ENCODE measurements around the gene ABLIM3.

GRCh38 chr5:149300441-149300840 is 159.1 kb downstream of the ABLIM3 start:
- TF ChIP-seq CTCF (IDR thresholded peaks at IDR 0.05 in 2 of 3, conservative IDR thresholded peaks at IDR 0.05 in 1 of 3; ENCODE audit: insufficient read depth in 2 of 3, low read depth in 1 of 3, low read length in 3 of 3) = no peak
- TF ChIP-seq USF2 (CRISPR knock-in tag; IDR thresholded peaks at IDR 0.05) = no peak
- TF ChIP-seq ZBED1 (IDR thresholded peaks at IDR 0.05) = no peak
- no peak for TF ChIP-seq ZNF384 (IDR thresholded peaks at IDR 0.05; ENCODE audit: low read depth, low read length)
- TF ChIP-seq ZNF584 (CRISPR knock-in tag; IDR thresholded peaks at IDR 0.05; ENCODE audit: low read depth) = no peak
- no peak for TF ChIP-seq SMARCC2 (IDR thresholded peaks at IDR 0.05; ENCODE audit: low read depth)
- no peak for TF ChIP-seq EP300 (IDR thresholded peaks at IDR 0.05; ENCODE audit: low read length)
- TF ChIP-seq ZNF695 (CRISPR knock-in tag; IDR thresholded peaks at IDR 0.05) = no peak
- TF ChIP-seq ZC3H11A (IDR thresholded peaks at IDR 0.05; ENCODE audit: low read depth, low read length) = no peak
- no peak for TF ChIP-seq KLF13 (tag; IDR thresholded peaks at IDR 0.05; ENCODE audit: borderline replicate concordance, low read depth)
- no peak for TF ChIP-seq ARID3A (IDR thresholded peaks at IDR 0.05; ENCODE audit: borderline replicate concordance, low read depth, low read length)
- TF ChIP-seq FOXA3 (CRISPR knock-in tag; conservative IDR thresholded peaks at IDR 0.05 in 1 of 2, IDR thresholded peaks at IDR 0.05 in 1 of 2) = no peak
- no peak for TF ChIP-seq ZNF217 (CRISPR knock-in tag; IDR thresholded peaks at IDR 0.05)

Measured in K562 (cell line).